ENCODE data around the gene ZNF212.

DNA sequence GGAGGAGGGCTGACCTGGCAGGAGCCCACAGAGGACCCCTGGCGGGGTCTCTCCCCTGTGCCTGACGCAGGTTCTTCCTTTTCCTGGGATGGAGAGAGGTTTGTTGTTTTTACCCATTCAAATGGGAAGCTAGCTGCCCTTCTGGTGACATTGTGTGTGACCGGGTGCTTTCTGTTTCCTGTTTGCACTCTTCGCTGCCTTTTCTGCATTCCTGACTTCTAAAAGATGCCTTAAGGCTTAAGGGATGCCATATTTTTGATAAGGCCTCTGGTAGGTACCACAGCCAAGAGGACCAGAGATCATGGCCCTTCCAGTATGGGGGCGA, 42.8 kb downstream of the ZNF212 start:
- TF ChIP-seq, protein P1, sequence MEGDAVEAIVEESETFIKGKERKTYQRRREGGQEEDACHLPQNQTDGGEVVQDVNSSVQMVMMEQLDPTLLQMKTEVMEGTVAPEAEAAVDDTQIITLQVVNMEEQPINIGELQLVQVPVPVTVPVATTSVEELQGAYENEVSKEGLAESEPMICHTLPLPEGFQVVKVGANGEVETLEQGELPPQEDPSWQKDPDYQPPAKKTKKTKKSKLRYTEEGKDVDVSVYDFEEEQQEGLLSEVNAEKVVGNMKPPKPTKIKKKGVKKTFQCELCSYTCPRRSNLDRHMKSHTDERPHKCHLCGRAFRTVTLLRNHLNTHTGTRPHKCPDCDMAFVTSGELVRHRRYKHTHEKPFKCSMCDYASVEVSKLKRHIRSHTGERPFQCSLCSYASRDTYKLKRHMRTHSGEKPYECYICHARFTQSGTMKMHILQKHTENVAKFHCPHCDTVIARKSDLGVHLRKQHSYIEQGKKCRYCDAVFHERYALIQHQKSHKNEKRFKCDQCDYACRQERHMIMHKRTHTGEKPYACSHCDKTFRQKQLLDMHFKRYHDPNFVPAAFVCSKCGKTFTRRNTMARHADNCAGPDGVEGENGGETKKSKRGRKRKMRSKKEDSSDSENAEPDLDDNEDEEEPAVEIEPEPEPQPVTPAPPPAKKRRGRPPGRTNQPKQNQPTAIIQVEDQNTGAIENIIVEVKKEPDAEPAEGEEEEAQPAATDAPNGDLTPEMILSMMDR (tag by site-specific recombination; IDR thresholded peaks at IDR 0.05): no peak
- TF ChIP-seq SETDB1 (IDR thresholded peaks at IDR 0.05; ENCODE audit: insufficient read length, low read length) (no peak), ZNF670 (tag by site-specific recombination; IDR thresholded peaks at IDR 0.05; ENCODE audit: low read depth) (no peak), TCF7L2 (IDR thresholded peaks at IDR 0.05; ENCODE audit: borderline replicate concordance, low read depth, low read length) (no peak), ZNF23 (tag by site-specific recombination; IDR thresholded peaks at IDR 0.05; ENCODE audit: borderline replicate concordance) (no peak), GFI1B (tag by site-specific recombination; IDR thresholded peaks at IDR 0.05) (no peak), ZNF423 (tag by site-specific recombination; IDR thresholded peaks at IDR 0.05) (no peak), ZNF121 (tag by site-specific recombination; IDR thresholded peaks at IDR 0.05) (no peak), KLF16 (tag by site-specific recombination; IDR thresholded peaks at IDR 0.05) (no peak), ZNF654 (tag by site-specific recombination; IDR thresholded peaks at IDR 0.05; ENCODE audit: low read depth) (no peak)
- TF ChIP-seq, protein P2, sequence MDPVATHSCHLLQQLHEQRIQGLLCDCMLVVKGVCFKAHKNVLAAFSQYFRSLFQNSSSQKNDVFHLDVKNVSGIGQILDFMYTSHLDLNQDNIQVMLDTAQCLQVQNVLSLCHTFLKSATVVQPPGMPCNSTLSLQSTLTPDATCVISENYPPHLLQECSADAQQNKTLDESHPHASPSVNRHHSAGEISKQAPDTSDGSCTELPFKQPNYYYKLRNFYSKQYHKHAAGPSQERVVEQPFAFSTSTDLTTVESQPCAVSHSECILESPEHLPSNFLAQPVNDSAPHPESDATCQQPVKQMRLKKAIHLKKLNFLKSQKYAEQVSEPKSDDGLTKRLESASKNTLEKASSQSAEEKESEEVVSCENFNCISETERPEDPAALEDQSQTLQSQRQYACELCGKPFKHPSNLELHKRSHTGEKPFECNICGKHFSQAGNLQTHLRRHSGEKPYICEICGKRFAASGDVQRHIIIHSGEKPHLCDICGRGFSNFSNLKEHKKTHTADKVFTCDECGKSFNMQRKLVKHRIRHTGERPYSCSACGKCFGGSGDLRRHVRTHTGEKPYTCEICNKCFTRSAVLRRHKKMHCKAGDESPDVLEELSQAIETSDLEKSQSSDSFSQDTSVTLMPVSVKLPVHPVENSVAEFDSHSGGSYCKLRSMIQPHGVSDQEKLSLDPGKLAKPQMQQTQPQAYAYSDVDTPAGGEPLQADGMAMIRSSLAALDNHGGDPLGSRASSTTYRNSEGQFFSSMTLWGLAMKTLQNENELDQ (tag by site-specific recombination; IDR thresholded peaks at IDR 0.05; ENCODE audit: low read depth): no peak
- TF ChIP-seq, protein P3, sequence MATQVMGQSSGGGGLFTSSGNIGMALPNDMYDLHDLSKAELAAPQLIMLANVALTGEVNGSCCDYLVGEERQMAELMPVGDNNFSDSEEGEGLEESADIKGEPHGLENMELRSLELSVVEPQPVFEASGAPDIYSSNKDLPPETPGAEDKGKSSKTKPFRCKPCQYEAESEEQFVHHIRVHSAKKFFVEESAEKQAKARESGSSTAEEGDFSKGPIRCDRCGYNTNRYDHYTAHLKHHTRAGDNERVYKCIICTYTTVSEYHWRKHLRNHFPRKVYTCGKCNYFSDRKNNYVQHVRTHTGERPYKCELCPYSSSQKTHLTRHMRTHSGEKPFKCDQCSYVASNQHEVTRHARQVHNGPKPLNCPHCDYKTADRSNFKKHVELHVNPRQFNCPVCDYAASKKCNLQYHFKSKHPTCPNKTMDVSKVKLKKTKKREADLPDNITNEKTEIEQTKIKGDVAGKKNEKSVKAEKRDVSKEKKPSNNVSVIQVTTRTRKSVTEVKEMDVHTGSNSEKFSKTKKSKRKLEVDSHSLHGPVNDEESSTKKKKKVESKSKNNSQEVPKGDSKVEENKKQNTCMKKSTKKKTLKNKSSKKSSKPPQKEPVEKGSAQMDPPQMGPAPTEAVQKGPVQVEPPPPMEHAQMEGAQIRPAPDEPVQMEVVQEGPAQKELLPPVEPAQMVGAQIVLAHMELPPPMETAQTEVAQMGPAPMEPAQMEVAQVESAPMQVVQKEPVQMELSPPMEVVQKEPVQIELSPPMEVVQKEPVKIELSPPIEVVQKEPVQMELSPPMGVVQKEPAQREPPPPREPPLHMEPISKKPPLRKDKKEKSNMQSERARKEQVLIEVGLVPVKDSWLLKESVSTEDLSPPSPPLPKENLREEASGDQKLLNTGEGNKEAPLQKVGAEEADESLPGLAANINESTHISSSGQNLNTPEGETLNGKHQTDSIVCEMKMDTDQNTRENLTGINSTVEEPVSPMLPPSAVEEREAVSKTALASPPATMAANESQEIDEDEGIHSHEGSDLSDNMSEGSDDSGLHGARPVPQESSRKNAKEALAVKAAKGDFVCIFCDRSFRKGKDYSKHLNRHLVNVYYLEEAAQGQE (tag by site-specific recombination; IDR thresholded peaks at IDR 0.05): no peak
- TF ChIP-seq, protein P4, sequence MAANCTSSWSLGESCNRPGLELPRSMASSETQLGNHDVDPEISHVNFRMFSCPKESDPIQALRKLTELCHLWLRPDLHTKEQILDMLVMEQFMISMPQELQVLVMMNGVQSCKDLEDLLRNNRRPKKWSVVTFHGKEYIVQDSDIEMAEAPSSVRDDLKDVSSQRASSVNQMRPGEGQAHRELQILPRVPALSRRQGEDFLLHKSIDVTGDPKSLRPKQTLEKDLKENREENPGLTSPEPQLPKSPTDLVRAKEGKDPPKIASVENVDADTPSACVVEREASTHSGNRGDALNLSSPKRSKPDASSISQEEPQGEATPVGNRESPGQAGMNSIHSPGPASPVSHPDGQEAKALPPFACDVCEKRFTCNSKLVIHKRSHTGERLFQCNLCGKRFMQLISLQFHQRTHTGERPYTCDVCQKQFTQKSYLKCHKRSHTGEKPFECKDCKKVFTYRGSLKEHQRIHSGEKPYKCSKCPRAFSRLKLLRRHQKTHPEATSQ (tag by site-specific recombination; IDR thresholded peaks at IDR 0.05): no peak
- TF ChIP-seq, protein P5, sequence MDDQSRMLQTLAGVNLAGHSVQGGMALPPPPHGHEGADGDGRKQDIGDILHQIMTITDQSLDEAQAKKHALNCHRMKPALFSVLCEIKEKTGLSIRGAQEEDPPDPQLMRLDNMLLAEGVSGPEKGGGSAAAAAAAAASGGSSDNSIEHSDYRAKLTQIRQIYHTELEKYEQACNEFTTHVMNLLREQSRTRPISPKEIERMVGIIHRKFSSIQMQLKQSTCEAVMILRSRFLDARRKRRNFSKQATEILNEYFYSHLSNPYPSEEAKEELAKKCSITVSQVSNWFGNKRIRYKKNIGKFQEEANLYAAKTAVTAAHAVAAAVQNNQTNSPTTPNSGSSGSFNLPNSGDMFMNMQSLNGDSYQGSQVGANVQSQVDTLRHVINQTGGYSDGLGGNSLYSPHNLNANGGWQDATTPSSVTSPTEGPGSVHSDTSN (CRISPR knock-in tag; IDR thresholded peaks at IDR 0.05): no peak

Measured in HEK293 (cell line).